Measurements from ENCODE around the gene SNX11.
"Not testable (repeated sequence)": the region's sequence is repeated elsewhere in the genome, so short reads cannot be mapped to it uniquely, and the experiment has no call there.

- not testable (repeated sequence) for TF ChIP-seq CTCF, POLR2A (IDR thresholded peaks at IDR 0.05)
Measured at GRCh38 chr17:48067808-48068207, 39.8 kb upstream of the SNX11 start.
